HepG2 (cell line): ENCODE results near the gene KLHL5. TPM values are rescaled to one million over a fixed set of nuclear protein-coding genes. Genes with fewer than 3 reads are reported as not detected.

Experiments used
- ATAC-seq: fragments of 200-7000 bp; cut with Tn5 transposase; 3 replicates; pipeline ENCODE4 v1.9.1; 2020; ENCODE audit warnings: mild to moderate bottlenecking, moderate library complexity
- BruUV-seq: library from RNA; stranded (reverse); fragments of 400-500 nt; replicated peaks from 2 replicates; lab custom pipeline; 2021; lab: Mats Ljungman, UMichigan
- CTCF ChIA-PET: fragments of 300-600 bp; formaldehyde crosslinking; extraction: SDS; loops from one replicate; lab custom pipeline; 2021; ENCODE audit warnings: low total read pairs, inconsistent platforms, low intra/inter-chr PET ratio; lab: Yijun Ruan, JAX
- POLR2A ChIA-PET: fragments of 350-600 bp; sonication (Branson Sonifier 250); formaldehyde crosslinking; loops from one replicate; lab custom pipeline; 2020; ENCODE audit warnings: antibody characterized with exemption, inconsistent platforms; lab: Yijun Ruan, JAX
- DNase-seq: peaks from one replicate; pipeline ENCODE4 v3.0.0-alpha.2; 2015; ENCODE audit warnings: low spot score
- FAIRE-seq: peaks from 3 replicates; lab custom pipeline; 2011; peaks lifted over from hg19 to GRCh38; lab: Jason Lieb, UNC
- H2AFZ ChIP-seq: one replicate; pipeline ENCODE4 v1.6.1; 2011; ENCODE audit warnings: low read length, inconsistent platforms
- H3K27ac ChIP-seq: fragments of 300-600 bp; 3 replicates; pipeline ENCODE4 v1.8.0; 2011; ENCODE audit warnings: mixed run types, mild to moderate bottlenecking, mixed read lengths, low read length, inconsistent platforms; ENCODE audit not compliant: insufficient read depth; ENCODE audit errors: extremely low read length
- H3K27me3 ChIP-seq, 2 experiments: fragments of 200-600 bp in 1 of 2; 2 replicates in 1 of 2; 3 replicates in 1 of 2; pipeline versions ENCODE4 v1.6.0 to v1.8.0; 2011; ENCODE audit warnings: low read length in 2 of 2, mild to moderate bottlenecking in 2 of 2, moderate library complexity in 2 of 2, inconsistent platforms in 1 of 2; ENCODE audit not compliant: insufficient read depth in 2 of 2, control insufficient read depth in 1 of 2
- H3K36me3 ChIP-seq, 2 experiments: fragments of 200-600 bp in 1 of 2; replicated peaks in 1 of 2; 2 replicates in 1 of 2; 3 replicates in 1 of 2; pipeline versions ENCODE4 v1.5.1 to v1.8.0; 2011; ENCODE audit warnings: low read length in 2 of 2, inconsistent platforms in 1 of 2; ENCODE audit not compliant: insufficient read depth in 2 of 2, control insufficient read depth in 1 of 2
- H3K4me1 ChIP-seq: 2 replicates; pipeline ENCODE4 v1.5.1; 2012; ENCODE audit warnings: low read length, inconsistent platforms; ENCODE audit not compliant: insufficient read depth
- H3K4me2 ChIP-seq: 2 replicates; pipeline ENCODE4 v1.6.0; 2011; ENCODE audit warnings: low read depth, low read length, inconsistent platforms
- H3K4me3 ChIP-seq, 3 experiments: fragments of 200-600 bp in 1 of 3; sonication (generic), shearing (Covaris generic) in 1 of 3; replicated peaks in 1 of 3; 2 replicates each; pipeline ENCODE4 v1.5.1; 2011 to 2016; ENCODE audit warnings: low read length in 3 of 3, inconsistent platforms in 2 of 3, low read depth in 2 of 3, mild to moderate bottlenecking in 2 of 3, control low read depth in 1 of 3, mixed read lengths in 1 of 3; ENCODE audit not compliant: insufficient read depth in 1 of 3
- H3K79me2 ChIP-seq: one replicate; pipeline ENCODE4 v1.6.1; 2011; ENCODE audit warnings: low read length, inconsistent platforms; ENCODE audit not compliant: insufficient read depth
- H3K9ac ChIP-seq: 2 replicates; pipeline ENCODE4 v1.6.0; 2011; ENCODE audit warnings: mild to moderate bottlenecking, low read depth, low read length, inconsistent platforms; ENCODE audit not compliant: insufficient read depth
- H3K9me3 ChIP-seq: 2 replicates; pipeline ENCODE4 v1.5.1; 2012; ENCODE audit warnings: mild to moderate bottlenecking, low read length
- H4K20me1 ChIP-seq: 2 replicates; pipeline ENCODE4 v1.6.0; 2011; ENCODE audit warnings: inconsistent platforms, mild to moderate bottlenecking, low read length, moderate library complexity; ENCODE audit not compliant: insufficient read depth
- GZF1 ChIP-seq: sonication (generic); formaldehyde crosslinking; IDR thresholded peaks from 2 replicates; pipeline ENCODE4 v1.5.1; 2020; ENCODE audit warnings: mild to moderate bottlenecking, missing genetic modification reagents
- KLF6 ChIP-seq: IDR thresholded peaks from 2 replicates; pipeline ENCODE4 v1.8.0; 2016; ENCODE audit warnings: missing biosample characterization, missing genetic modification reagents
- MEIS1 ChIP-seq: sonication (generic); formaldehyde crosslinking; IDR thresholded peaks from 2 replicates; pipeline ENCODE4 v1.9.0; 2021; ENCODE audit warnings: mild to moderate bottlenecking, missing genetic modification reagents, moderate library complexity, borderline replicate concordance
- MZF1 ChIP-seq: sonication (generic); formaldehyde crosslinking; IDR thresholded peaks from 2 replicates; pipeline ENCODE4 v1.8.1; 2023; ENCODE audit warnings: mild to moderate bottlenecking, missing genetic modification reagents, borderline replicate concordance
- SIN3A ChIP-seq: IDR thresholded peaks from 2 replicates; pipeline ENCODE4 v1.6.1; 2011; ENCODE audit warnings: low read depth, mild to moderate bottlenecking, control low read depth, low read length, borderline replicate concordance
- SIX1 ChIP-seq: sonication (generic); formaldehyde crosslinking; IDR thresholded peaks from 2 replicates; pipeline ENCODE4 v1.4.0; 2020; ENCODE audit warnings: missing genetic modification reagents, borderline replicate concordance
- TBX2 ChIP-seq: sonication (generic); formaldehyde crosslinking; IDR thresholded peaks from 2 replicates; pipeline ENCODE4 v1.5.0; 2020; ENCODE audit warnings: missing genetic modification reagents, mild to moderate bottlenecking, borderline replicate concordance
- ZNF138 ChIP-seq: sonication (generic); formaldehyde crosslinking; IDR thresholded peaks from 2 replicates; pipeline ENCODE4 v1.5.0; 2020; ENCODE audit warnings: mild to moderate bottlenecking, low read depth, missing genetic modification reagents
- ZNF441 ChIP-seq: sonication (generic); formaldehyde crosslinking; IDR thresholded peaks from 2 replicates; pipeline ENCODE4 v1.7.0; 2021; ENCODE audit warnings: missing genetic modification reagents, borderline replicate concordance
- ZNF451 ChIP-seq: sonication (generic); formaldehyde crosslinking; IDR thresholded peaks from 2 replicates; pipeline ENCODE4 v1.5.0; 2020; ENCODE audit warnings: mild to moderate bottlenecking, missing genetic modification reagents
- ZNF468 ChIP-seq: sonication (generic); formaldehyde crosslinking; IDR thresholded peaks from 2 replicates; pipeline ENCODE4 v1.8.0; 2022; ENCODE audit warnings: mild to moderate bottlenecking, moderate library complexity, missing genetic modification reagents
- ZNF773 ChIP-seq: sonication (generic); formaldehyde crosslinking; IDR thresholded peaks from 2 replicates; pipeline ENCODE4 v1.4.0; 2020; ENCODE audit warnings: missing genetic modification reagents, borderline replicate concordance
- WGBS: methylation state at CpG from one replicate; pipeline ENCODE4 v1.1.6; 2017; ENCODE audit warnings: low lambda C conversion rate; 5-methylcytosine and 5-hydroxymethylcytosine counted together
- in situ Hi-C: cut with HindIII; loops from 2 replicates; pipeline ENCODE4 v1.10.0; 2017; ENCODE audit warnings: low pct_unique_long_range_greater_than_20kb; ENCODE audit not compliant: extremely low pct_ligation_motif_present
- intact Hi-C: fragments of 100-400 bp; cut with micrococcal nuclease; formaldehyde crosslinking; loops from one replicate; pipeline ENCODE4 v1.10.0; 2022; ENCODE audit not compliant: unreplicated experiment
- polyA plus RNA-seq, 8 experiments: library from polyadenylated mRNA; depleted of rRNA in 3 of 8; stranded (reverse) in 7 of 8; unstranded in 1 of 8; fragments of >200 nt; fragmentation: Illumina TruSeq in 4 of 8; extraction: Trizol in 4 of 8; gene quantifications; 2 replicates each; pipeline versions ENCODE4 v1.2.1 to v1.2.3, GENCODE V29; 2011 to 2016; ENCODE audit warnings: low read depth in 4 of 8, missing spikeins in 1 of 8, mixed read lengths in 1 of 8; ENCODE audit not compliant: insufficient read depth in 1 of 8
- total RNA-seq, 5 experiments: library from RNA; depleted of rRNA; stranded (reverse); fragments of >200 nt; fragmentation: Illumina TruSeq; extraction: Trizol; gene quantifications; 2 replicates each; pipeline ENCODE4 v1.2.3, GENCODE V29; 2016; ENCODE audit warnings: low read depth in 1 of 5
- TF ChIP-seq, protein P1 (sequence below): sonication (generic); formaldehyde crosslinking; IDR thresholded peaks from 2 replicates; pipeline ENCODE4 v1.4.0; 2020; ENCODE audit warnings: missing genetic modification reagents, borderline replicate concordance
- TF ChIP-seq, protein P2 (sequence below): sonication (generic); formaldehyde crosslinking; IDR thresholded peaks from 2 replicates; pipeline ENCODE4 v1.9.0; 2022; ENCODE audit warnings: low read depth, missing genetic modification reagents
- TF ChIP-seq, protein P3 (sequence below): IDR thresholded peaks from 2 replicates; pipeline ENCODE4 v1.6.1; 2012; ENCODE audit warnings: low read depth, low read length, improper control_type of control experiment

The KLHL5 gene
- total and polyA plus RNA-seq, 2 of the 13 experiments (the other 11 are each of a cell fraction or from before 2014, with no cell fraction given) = 36.2 to 38.7 TPM

DNA sequence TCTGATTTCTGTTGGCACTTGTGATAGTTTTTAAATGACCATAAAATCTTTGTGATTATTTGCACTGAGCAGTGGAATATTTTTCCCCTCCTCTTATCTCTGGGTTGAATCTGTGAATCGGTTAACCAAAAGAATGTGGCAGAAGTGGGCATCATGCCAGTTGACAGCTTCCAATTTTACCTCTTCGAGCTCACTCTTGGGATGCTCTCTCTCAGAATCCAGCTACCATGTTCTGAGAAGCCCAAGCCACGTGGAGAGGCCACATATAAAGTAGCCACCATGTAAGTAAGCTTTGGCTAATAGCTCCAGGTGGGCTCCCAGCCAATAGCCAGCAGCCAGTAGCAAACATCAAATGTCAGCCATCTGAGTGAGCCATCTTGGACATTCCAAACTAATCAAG is 107.4 kb downstream of the KLHL5 start:
- CTCF ChIA-PET = no interaction called here
- no TSS peak for BruUV-seq
- no peak overlapping the region for H3K9ac ChIP-seq
- no peak overlapping the region for H2AFZ ChIP-seq
- no peak for DNase-seq
- no peaks in the 10 kb centered on the region for H3K36me3 ChIP-seq
- ATAC-seq = no peak
- in situ Hi-C loops = no loop called here
- intact Hi-C loops = no loop called here
- no peaks in the 10 kb centered on the region for H3K79me2 ChIP-seq
- POLR2A ChIA-PET = no interaction called here
- no peaks in the 10 kb centered on the region for H4K20me1 ChIP-seq
- H3K27me3 ChIP-seq = no peaks in the 10 kb centered on the region; a peak in 1 of 5 replicates
- no peak overlapping the region for H3K27ac ChIP-seq
- FAIRE-seq = no peak
- 27% methylated on average over 3 of the region's 3 CpGs for WGBS
- H3K9me3 ChIP-seq = no peaks in the 10 kb centered on the region
- H3K4me3 ChIP-seq = no peak overlapping the region
- no peak overlapping the region for H3K4me2 ChIP-seq
- no peak for TF ChIP-seq ZNF138 (CRISPR knock-in tag)
- no peak for TF ChIP-seq GZF1 (CRISPR knock-in tag)
- TF ChIP-seq ZNF441 (CRISPR knock-in tag) = no peak
- TF ChIP-seq, protein P1, sequence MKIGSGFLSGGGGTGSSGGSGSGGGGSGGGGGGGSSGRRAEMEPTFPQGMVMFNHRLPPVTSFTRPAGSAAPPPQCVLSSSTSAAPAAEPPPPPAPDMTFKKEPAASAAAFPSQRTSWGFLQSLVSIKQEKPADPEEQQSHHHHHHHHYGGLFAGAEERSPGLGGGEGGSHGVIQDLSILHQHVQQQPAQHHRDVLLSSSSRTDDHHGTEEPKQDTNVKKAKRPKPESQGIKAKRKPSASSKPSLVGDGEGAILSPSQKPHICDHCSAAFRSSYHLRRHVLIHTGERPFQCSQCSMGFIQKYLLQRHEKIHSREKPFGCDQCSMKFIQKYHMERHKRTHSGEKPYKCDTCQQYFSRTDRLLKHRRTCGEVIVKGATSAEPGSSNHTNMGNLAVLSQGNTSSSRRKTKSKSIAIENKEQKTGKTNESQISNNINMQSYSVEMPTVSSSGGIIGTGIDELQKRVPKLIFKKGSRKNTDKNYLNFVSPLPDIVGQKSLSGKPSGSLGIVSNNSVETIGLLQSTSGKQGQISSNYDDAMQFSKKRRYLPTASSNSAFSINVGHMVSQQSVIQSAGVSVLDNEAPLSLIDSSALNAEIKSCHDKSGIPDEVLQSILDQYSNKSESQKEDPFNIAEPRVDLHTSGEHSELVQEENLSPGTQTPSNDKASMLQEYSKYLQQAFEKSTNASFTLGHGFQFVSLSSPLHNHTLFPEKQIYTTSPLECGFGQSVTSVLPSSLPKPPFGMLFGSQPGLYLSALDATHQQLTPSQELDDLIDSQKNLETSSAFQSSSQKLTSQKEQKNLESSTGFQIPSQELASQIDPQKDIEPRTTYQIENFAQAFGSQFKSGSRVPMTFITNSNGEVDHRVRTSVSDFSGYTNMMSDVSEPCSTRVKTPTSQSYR = no peak
- TF ChIP-seq SIN3A = no peak
- TF ChIP-seq MZF1 (CRISPR knock-in tag) = no peak
- TF ChIP-seq, protein P2, sequence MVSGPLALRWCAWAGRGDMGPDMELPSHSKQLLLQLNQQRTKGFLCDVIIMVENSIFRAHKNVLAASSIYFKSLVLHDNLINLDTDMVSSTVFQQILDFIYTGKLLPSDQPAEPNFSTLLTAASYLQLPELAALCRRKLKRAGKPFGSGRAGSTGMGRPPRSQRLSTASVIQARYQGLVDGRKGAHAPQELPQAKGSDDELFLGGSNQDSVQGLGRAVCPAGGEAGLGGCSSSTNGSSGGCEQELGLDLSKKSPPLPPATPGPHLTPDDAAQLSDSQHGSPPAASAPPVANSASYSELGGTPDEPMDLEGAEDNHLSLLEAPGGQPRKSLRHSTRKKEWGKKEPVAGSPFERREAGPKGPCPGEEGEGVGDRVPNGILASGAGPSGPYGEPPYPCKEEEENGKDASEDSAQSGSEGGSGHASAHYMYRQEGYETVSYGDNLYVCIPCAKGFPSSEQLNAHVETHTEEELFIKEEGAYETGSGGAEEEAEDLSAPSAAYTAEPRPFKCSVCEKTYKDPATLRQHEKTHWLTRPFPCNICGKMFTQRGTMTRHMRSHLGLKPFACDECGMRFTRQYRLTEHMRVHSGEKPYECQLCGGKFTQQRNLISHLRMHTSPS (CRISPR knock-in tag) = no peak
- no peak for TF ChIP-seq ZNF773 (CRISPR knock-in tag)
- TF ChIP-seq, protein P3, sequence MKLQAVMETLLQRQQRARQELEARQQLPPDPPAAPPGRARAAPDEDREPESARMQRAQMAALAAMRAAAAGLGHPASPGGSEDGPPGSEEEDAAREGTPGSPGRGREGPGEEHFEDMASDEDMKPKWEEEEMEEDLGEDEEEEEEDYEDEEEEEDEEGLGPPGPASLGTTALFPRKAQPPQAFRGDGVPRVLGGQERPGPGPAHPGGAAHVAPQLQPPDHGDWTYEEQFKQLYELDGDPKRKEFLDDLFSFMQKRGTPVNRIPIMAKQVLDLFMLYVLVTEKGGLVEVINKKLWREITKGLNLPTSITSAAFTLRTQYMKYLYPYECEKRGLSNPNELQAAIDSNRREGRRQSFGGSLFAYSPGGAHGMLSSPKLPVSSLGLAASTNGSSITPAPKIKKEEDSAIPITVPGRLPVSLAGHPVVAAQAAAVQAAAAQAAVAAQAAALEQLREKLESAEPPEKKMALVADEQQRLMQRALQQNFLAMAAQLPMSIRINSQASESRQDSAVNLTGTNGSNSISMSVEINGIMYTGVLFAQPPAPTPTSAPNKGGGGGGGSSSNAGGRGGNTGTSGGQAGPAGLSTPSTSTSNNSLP = no peak
- TF ChIP-seq TBX2 (CRISPR knock-in tag) = no peak
- TF ChIP-seq ZNF451 (CRISPR knock-in tag) = no peak
- TF ChIP-seq SIX1 = no peak
- no peak for TF ChIP-seq ZNF468 (CRISPR knock-in tag)
- no peak for TF ChIP-seq KLF6 (CRISPR knock-in tag)
- no peak for TF ChIP-seq MEIS1 (CRISPR knock-in tag)
- H3K4me1 ChIP-seq = peaks cover 13% of the 10 kb centered on the region; the same call in 1 of the 2 replicates
